Stimulated activated CD8-positive, alpha-beta memory T cell treated with anti-CD3 and anti-CD28 coated beads, Interleukin-4, amount 100 ng/mL, for 1 hour (primary cell): Measurements from ENCODE around the gene PARN.
"Not testable (repeated sequence)": the region's sequence is repeated elsewhere in the genome, so short reads cannot be mapped to it uniquely, and the experiment has no call there.

Experiments used
- DNase-seq, 2 donors: peaks; one replicate each; pipeline ENCODE4 v3.0.0-alpha.2; 2020; ENCODE audit warnings: low read depth in 2 of 2, low spot score in 1 of 2

PARN gene

DNA sequence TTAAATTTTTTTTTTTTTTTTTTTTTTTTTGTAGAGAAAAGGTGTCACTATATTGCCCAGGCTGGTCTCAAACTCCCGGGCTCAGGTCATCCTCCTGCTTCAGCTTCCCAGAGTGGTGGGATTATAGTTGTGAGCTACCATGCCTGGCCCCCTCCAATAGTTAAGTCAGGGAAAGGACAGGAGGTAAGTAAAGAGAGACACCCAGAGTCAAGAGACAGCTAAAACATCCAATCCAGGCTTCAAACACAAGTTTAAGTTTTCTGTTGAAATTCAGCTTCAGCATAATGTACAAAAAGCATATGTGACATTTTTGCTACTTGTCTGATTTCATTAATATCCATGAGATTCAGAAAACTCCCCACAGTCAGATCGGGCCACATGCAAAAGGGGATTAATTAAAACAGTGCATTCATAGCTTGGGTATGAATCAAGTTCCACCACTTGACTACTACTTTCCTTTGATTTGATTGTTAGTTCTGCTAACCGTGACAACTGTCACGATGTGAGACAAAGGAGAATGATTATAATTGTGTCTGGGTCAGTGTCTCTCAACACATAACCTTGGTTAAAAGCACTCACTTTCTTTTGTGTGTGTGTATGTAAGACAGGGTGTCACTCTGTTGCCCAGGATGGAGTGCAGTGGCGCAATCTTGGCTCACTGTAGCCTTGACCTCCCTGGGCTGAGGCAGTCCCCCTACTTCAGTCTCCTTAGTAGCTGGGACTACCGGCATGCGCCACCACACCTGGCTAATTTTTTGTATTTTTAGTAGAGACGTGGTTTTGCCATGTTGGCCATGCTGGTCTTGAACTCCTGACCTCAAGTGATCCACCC, 184.9 kb downstream of the PARN start:
- DNase-seq = no peak

DNA sequence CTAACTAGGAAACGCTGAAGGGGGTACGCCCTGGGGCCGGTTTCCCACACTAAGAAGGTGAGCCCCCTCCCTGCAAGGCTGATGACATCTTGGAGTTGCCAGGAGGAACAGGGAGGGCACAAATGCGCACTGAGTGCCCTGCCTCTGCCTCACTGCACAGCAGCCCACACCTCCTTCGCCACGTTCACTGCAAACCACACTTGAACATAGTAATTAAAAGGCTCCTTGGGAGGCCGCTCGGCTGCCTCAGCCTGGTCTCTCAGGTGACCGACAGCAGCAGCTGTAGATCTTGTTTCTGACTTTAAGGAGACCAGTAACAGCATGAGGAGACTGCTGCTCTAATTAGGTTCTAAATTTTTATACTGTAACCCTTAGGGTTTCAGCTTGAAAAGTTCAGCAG, 188.5 kb downstream of the PARN start:
- DNase-seq = not testable (repeated sequence)

DNA sequence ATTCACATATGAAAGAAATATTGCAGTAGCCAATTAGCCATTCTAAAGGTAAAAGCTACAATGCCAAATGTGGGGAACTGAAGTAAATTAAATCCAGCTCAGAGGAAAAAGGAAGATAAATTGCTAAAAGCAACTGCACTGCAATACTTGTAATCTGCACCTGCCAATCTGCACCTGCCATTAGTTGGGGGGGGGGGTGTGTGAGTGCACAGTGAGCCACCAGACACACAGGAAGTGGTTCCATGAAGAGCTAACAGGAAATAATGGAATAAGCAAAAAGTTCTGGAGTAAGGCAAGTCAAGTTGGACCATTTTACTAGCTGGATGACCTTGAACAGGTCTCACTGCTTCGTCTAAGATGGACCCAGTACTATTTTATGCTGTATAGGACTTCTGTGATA, 191.8 kb downstream of the PARN start:
- DNase-seq = no peak

DNA sequence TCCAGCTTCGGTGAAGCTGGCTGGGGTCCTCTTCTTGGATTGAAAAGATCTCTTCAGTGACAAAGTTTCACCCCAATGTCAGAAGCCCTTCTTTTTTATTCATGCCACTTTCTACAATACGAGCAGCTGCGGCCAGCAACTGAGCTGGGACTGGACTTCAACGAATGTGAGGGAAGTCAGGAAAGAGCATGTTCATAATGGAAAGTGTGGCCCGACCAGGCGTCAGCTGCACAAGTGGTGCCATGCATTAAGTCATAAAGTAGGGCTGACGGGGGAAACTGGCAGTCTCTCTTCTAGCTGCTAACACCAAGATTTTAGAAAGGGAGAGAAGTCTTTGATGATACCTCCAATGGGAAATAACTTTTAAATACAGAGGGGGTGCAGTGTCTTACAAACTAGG, 192.6 kb downstream of the PARN start:
- no peak for DNase-seq

DNA sequence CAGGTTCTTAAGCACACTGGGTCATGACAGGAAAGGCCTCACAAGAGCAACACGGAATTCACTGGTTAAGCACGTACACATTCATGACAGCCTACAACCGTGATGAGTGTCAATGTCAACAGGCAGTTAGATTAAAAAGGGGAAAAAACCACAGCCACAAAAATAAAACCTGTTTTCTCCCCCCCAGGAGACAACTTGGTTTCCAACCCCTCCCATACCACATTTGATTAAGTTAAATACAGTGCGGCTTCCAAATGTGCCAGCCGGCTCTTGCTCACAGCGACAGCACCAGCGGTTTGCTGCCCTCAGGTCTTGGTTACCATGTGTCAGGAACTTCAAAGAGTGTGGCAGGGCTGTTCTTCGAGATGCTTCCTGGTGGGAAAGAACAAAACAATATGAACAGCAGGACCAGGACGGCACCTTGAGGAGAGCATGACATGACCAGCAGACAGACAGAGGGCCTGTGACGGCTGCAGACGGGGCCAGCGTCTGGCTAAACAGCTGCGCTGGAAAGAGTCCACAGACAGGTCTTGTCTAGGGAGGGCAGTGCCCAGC, 193.6 kb downstream of the PARN start:
- no peak for DNase-seq

DNA sequence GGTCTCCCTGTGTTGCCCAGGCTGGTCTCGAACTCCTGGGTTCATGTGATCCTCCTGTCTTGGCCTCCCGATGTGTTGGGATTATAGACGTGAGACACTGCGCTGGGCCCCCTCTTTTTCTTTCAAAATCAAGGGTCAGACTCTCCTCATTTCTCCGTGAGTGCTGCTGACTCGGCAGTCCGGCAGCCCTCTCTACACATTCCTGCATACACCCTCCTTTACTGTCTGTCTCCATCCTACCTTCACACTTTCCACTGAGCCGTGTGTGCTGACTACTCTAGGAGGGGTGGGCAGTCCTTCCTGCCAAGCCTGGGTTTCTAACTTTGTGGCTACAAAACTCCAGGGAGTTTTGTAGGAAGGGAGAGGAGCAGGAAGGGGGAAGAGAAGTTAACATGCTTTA, 195.2 kb downstream of the PARN start:
- no peak for DNase-seq

- not testable (repeated sequence) for DNase-seq
These were observed 201.0 kb downstream of the PARN start for GRCh38 chr16:14428971-14429637.

- DNase-seq = no peak
These were observed 202.0 kb downstream of the PARN start for GRCh38 chr16:14428043-14428442.

DNA sequence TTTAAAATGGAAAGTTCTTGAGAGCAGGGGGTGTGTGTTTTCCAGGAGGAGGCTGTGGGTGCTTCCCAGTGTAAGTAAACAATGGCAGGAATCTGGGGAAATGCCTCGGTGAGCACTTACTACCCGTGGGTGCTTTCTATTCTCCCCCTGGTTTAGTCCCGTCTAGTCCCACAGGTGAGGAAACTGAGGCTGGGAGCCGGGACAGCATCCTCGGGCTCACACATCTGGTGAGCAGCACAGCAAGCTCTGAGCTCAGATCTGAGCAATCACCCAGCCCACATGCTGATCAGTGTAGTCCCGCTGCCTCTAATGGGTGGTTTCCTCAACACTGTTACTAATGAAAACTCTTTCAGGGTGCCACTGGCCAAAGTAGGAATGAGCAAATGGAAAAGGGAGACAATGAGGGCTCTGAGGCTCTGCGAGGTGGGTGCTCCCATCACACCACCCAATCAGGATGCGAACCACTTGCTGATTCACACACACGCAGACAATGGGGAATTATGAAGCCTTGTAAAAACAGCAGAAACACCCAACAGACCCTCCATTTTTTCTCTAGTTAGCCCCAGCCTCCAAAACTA, 202.6 kb downstream of the PARN start:
- no peak for DNase-seq

- no peak for DNase-seq
These were observed 205.5 kb downstream of the PARN start for GRCh38 chr16:14424595-14424994.

GRCh38 chr16:14423344-14423743, 206.7 kb downstream of the PARN start:
- no peak for DNase-seq

DNA sequence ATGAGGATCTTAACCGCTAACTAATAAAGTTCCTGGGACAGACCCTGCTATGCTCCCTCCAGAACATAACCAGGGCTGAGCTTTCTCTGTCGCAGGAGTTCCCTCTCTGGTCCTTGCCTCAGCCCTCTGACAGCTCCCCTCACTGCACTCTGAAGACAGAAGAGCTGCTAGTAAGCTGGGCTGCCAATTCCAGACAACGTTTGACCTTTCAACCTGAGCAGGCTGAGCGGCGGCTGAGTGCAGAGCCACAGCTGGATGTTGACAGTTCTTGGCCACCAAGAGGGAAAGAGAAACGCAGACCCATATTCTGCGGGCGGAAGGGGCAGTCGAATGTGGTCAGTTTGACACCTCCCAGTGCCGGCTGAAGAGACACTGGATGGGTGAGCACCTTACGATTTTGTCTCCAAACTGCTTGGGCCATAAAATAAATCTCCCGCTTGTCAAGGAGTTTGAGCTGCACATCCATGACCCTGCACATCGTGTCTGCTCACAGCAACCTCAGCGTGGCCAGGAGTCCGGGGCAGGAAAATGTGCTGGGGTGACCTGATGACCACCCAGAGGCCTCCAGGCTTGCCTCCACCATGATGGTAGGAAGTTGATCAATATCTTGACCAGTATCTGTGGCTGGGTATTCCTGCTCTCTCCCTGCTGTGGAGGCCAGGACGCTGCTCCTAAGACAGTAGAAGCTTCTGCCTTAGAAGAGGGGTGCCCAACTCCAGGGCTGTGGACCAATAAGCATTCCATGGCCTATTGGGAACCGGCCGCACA, 209.2 kb downstream of the PARN start:
- no peak for DNase-seq

DNA sequence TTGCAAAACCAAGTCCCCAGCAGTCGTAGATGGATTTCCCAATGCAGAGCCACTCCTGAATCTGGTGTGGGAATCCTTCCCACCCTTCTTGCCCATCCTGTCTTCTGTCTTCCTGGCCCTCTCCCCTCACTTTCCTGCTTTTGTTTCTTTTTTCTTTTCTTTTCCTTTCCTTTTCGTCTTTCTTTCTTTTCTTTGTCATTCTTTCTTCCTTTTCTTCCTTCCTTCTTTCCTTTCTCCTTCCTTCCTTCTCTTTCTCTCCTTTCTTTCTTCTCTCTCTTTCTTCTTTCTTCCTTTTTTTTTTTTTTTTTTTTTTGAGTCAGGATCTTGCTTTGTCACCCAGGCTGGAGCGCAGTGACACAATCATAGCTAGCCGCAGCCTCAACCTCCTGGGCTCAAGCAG, 209.8 kb downstream of the PARN start:
- DNase-seq = not testable (repeated sequence)

DNA sequence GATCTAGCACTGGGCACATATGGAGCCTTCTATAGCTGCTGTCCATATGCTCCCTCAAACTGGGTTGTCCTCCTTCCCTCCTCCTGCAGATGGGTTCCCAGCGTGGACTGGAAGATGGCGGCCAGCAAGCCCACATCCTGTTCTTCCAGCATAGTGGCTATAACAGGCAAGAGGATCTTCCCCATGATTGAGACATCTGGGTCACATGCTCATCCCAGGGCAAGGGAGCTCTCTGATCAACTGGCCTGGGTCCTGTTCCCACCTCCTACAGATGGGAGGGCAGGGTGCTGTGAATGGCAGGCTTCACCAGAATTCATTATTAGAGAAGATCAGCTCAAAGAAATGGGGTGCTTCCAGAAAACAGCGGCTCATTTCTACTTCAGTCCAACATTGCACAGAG, 210.2 kb downstream of the PARN start:
- no peak for DNase-seq

DNA sequence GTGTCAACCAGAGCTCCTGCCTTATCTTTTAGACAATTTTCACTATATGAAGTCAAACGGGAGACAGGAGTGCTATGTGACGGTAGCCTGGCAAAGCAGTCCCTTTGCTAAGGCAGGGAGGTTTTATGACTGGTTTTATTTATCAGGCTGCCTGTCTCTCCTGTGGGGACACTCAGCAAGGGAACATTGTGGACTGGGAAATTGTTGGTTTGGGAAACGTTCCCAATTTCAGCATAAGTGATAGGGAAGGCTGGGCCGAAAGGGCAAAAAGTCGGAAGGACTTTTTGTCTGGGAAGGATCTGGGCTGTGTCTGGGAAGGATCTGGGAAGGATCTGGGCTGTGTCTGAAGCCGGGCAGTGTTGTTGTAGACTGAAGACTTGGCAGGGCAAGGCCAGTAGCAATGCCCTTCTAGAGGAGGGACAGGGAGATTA, 211.2 kb downstream of the PARN start:
- no peak for DNase-seq

GRCh38 chr16:14416184-14416583, 213.9 kb downstream of the PARN start:
- DNase-seq = no peak

DNA sequence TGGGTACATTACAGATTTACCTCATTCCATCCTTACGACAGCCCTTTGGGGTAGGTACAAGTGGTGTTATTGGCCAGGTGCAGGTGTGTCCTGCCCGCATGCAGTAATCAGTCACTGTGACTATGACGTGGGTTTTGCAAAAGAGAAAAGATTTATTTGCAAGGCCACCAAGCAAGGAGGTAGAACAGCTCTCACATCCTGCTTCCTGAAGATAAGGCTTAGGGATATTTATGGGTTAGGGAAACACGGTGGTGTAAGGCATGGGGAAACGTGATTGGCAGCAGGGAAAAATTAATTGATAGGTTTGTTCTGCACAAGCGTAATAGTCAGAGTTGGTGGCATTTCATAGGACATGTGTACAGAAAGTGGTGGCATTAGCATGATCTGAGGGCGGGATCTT, 214.8 kb downstream of the PARN start:
- DNase-seq = no peak

DNA sequence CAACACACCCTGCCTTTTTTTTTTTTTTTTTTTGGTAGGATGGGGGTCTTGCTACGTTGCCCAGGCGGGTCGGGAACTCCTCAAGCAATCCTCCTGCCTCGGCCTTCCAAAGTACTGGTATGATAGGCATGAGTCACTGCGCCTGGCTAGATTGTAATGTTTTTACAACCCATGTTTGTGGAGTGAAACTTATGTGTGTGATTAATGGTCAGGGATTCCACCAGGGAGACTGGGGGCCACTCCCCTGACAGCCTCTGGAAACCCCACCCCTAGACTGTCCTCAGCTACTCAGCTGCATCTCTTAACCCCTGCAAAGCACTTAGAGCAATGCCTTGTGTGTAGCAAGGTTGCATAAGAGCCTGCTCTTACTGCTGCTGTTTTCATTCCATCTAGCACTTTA, 220.5 kb downstream of the PARN start:
- no peak for DNase-seq

GRCh38 chr16:14407786-14408399, 222.2 kb downstream of the PARN start:
- no peak for DNase-seq

DNA sequence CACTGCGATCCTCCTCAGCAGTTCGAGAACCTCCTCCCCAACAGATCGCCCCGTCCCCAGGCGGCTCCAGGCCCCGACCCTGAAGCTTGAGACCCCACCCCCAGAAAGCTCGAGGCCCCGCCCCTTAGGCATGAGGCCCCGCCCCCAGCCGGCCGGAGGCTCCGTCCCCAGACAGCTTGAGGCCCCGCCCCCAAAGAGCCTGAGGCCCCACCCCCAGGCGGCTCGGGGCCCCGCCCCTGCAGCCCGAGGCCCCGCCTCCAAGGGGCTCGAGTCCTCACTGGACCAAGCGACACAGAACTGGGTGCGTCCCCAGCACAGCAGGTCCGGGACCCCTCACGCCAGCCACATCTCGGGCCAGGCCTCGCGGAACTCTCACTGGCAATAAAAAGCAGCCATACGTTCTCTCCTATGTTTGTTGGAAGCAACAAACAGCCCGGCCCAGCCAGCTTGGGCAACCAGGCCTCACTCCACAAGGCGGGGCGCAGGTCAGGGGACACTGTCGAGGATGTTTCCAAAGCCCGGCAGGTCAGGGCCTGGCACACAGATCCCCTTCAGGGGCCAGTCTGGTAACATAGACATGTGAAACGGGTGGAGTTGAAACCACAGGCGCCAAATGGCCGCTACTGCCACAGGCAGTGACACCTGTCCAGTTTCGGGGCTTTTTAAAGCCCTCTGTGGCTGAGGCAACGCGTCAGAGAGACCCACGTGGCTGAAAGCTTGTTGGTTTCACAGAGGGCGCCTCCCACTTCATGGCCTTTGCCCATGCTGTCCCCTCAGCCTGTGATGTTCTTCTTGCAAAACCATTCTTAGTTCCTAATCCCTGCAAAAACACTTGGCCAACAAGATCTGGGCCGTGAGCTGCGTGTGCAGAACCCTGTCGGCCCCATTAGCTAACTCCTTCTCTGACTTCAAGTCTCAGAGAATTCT, 224.2 kb downstream of the PARN start:
- no peak for DNase-seq
